ENCODE results near the gene USP38.
A peak's percentile ranks its signal among the peaks of the same experiment; 100 is the strongest.

- TF ChIP-seq CTCF (IDR thresholded peaks at IDR 0.05): peak in 4 of 7 experiments; percentile 18 to 38 (median 28)
- TF ChIP-seq POLR2A (IDR thresholded peaks at IDR 0.05): peak; percentile 70 to 96 (median 95)
These were observed at the start of gene USP38 for GRCh38 chr4:143184503-143185252.
